ENCODE measurements around the gene SPATA20.

Gene SPATA20

DNA sequence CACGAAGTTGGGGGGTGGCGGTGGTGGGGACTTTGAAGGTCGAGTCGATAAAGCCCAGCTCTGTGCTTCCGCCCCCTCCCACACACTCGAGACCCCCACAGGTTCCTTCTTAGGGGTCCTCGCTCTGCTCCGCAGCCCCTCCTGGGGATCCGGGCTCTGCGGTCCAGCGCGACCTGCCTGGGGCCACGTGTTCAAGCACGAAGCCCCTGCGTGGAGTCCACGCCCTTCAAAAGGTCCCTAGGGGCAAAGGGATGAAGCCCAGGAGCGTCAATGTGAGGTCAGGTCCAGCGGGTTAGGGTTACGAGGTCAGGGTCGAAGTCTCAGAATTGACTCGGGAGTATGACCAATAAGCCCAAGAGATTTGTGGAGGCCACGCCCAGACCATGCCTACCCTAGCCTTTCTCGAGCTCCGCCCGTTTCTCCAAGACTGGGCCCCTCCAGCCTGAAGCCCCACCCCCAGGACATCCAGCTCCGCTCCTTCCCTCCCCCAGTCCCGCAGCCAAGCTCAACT is 12.8 kb downstream of the SPATA20 start:
- DNase-seq: peak; percentile 55 to 70 (median 66)

DNA sequence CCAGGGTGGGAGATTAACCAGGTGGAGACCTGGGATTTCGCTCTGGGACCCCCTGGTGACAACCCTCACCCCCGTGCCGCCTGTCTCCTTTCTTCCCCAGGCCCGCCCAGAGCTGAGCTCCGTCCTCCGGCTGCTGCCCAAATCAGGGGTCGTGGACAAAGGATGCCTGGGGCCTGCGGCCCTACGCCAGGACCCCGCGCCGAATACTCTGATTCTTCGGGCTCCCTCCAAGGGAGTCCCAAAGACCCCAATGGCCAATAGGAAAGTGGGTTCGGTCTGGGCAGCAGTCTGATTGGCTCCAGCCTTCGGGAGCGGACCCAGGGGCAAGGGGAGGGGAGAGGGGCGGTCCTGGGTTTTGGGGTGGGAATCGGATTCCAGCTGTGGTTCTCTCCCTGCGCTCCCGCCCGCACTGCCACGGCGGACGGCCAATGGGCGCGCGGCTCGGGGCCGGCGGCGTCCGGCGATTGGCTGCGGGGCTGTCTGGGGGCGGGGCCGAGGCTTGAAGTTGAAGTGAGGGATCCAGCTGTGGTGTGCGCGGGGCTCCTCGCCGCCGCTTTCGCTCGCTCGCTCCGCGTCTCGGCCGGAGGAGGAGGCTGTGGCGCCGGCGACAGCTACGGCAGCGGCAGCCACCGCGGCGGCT is 13.3 kb downstream of the SPATA20 start, which contains the start of gene CACNA1G:
Gene CACNA1G, plus strand, starts transcription at position 531 of the 640 bp plus-strand sequence. CDS start 745 bp downstream, outside the sequence.
- peak; percentile 86 to 94 (median 92) for DNase-seq

DNA sequence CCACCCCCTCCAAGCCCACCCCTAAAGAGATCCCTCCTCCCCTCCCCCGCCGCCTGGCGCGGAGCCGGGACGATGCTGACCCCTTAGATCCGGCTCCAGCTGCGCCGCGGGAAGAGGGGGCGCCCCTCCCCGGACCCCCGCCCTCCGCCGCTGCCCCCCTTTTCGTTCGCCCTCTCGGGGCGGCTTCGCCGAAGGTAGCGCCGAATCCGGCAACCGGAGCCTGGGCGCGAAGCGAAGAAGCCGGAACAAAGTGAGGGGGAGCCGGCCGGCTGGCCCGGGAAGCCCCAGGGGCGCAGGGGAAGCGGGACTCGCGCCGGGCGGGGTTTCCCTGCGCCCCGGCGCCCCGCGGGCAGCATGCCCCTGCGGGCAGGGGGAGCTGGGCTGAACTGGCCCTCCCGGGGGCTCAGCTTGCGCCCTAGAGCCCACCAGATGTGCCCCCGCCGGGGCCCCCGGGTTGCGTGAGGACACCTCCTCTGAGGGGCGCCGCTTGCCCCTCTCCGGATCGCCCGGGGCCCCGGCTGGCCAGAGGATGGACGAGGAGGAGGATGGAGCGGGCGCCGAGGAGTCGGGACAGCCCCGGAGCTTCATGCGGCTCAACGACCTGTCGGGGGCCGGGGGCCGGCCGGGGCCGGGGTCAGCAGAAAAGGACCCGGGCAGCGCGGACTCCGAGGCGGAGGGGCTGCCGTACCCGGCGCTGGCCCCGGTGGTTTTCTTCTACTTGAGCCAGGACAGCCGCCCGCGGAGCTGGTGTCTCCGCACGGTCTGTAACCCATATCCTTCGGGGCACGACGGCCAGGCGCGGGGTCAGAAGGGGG is 14.2 kb downstream of the SPATA20 start:
- peak in 2 of 4 experiments; percentile 42 to 50 for DNase-seq

- no peak for DNase-seq
These were observed 14.8 kb downstream of the SPATA20 start for GRCh38 chr17:50561746-50562141.

- DNase-seq: no peak
These were observed 15.5 kb downstream of the SPATA20 start for GRCh38 chr17:50562242-50563091.

GRCh38 chr17:50563092-50563511 is 16.1 kb downstream of the SPATA20 start:
- no peak for DNase-seq

- peak; percentile 62 to 73 (median 68) for DNase-seq
These were observed 17.9 kb downstream of the SPATA20 start for GRCh38 chr17:50564916-50565315.

- DNase-seq: no peak
These were observed 18.7 kb downstream of the SPATA20 start for GRCh38 chr17:50565402-50566350.

- no peak for DNase-seq
These were observed 19.9 kb downstream of the SPATA20 start for GRCh38 chr17:50566886-50567285.

GRCh38 chr17:50568659-50569058 is 21.7 kb downstream of the SPATA20 start:
- DNase-seq: no peak

- no peak for DNase-seq
These were observed 22.6 kb downstream of the SPATA20 start for GRCh38 chr17:50569592-50569991.

DNA sequence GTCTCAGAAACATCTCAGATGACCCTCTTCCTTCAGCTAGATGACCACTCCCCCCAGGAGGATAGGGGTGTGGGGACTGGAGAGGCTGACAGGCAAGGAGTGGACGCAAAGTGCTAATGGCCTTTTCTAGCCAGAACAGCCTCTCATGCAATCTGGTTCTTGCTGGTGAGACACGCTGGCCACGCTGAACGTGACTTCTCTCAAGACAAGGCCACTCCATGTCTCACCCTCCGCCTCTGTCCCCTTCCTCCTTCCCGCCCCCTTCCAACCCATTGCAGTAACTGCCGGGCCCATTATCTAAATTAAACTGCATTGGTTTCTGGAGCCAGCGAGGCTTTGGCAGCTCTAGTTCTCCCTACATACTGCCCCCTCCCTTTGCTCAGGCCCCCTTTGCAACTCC is 23.1 kb downstream of the SPATA20 start:
- DNase-seq: no peak

DNA sequence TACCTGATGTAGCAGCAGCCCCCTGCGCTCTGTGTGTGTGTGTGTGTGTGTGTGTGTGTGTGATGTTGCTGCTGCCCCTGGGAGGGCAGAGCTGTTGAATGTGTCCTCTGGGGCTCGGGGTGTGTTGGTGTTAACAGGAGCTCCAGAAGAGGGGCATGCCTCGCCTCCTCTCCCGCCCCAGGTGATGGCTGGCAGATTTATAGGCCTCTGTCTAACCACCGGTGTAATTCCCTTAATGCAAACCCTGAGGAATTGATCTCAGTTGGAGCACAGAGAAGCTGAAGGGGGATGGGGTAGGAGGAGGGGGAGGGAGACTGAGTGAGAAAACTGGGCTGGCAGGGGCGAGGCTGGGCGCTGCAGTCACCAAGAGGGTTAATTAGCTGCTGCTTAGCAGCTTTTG is 23.6 kb downstream of the SPATA20 start:
- DNase-seq: no peak

GRCh38 chr17:50571681-50572080 is 24.7 kb downstream of the SPATA20 start:
- DNase-seq: no peak

GRCh38 chr17:50572541-50572940 is 25.6 kb downstream of the SPATA20 start:
- no peak for DNase-seq

DNA sequence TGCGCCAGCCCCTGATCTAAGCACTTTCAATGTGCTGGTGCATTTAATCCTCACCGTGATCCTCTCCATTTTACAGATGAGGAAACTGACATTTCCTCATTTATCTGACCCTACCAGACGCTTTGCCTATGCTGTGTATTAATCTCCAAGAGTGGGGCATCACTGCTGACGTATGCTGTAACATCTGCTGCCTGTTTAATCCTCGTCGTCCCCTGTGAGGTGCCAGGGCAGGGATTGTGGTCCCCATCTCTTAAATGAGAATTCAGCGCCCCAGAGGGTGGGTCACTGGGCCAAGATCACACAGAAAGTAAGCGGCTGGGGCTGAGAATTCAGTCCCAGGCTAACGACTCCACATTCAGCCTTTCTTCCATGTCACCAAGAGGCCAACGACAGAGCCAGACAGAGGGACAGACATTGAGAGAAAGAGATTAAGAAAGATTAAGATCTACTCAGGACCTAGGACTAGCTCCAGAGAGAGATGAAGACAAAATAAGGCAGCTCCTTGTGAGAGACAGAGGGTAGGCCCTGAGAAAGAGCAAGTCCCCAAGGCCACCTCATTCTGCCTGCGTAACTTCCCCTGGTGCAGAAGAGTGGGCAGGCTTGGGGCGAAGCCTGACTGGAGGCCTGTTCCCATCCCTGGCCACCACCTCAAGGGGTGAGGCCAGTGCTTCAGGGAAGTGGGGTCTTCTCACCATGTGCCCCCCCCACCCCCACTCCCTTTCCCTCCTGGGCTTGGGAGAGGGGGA is 27.1 kb downstream of the SPATA20 start:
- DNase-seq: peak in 3 of 4 experiments; percentile 17 to 32 (median 27)

DNA sequence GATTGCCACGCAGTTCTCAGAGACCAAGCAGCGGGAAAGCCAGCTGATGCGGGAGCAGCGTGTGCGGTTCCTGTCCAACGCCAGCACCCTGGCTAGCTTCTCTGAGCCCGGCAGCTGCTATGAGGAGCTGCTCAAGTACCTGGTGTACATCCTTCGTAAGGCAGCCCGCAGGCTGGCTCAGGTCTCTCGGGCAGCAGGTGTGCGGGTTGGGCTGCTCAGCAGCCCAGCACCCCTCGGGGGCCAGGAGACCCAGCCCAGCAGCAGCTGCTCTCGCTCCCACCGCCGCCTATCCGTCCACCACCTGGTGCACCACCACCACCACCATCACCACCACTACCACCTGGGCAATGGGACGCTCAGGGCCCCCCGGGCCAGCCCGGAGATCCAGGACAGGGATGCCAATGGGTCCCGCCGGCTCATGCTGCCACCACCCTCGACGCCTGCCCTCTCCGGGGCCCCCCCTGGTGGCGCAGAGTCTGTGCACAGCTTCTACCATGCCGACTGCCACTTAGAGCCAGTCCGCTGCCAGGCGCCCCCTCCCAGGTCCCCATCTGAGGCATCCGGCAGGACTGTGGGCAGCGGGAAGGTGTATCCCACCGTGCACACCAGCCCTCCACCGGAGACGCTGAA is 28.7 kb downstream of the SPATA20 start:
- no peak for DNase-seq

- no peak for DNase-seq
These were observed 29.9 kb downstream of the SPATA20 start for GRCh38 chr17:50576864-50577263.

GRCh38 chr17:50577451-50577954 is 30.5 kb downstream of the SPATA20 start:
- DNase-seq: no peak

DNA sequence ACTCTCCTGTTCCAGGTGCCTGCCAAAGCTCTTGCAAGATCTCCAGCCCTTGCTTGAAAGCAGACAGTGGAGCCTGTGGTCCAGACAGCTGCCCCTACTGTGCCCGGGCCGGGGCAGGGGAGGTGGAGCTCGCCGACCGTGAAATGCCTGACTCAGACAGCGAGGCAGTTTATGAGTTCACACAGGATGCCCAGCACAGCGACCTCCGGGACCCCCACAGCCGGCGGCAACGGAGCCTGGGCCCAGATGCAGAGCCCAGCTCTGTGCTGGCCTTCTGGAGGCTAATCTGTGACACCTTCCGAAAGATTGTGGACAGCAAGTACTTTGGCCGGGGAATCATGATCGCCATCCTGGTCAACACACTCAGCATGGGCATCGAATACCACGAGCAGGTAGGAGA is 31.2 kb downstream of the SPATA20 start:
- DNase-seq: no peak
